ENCODE results near the gene SLC16A7. TPM values are rescaled to one million over a fixed set of nuclear protein-coding genes. Genes with fewer than 3 reads are reported as not detected.

Gene SLC16A7
- total RNA-seq, 6 donors from 2014 or later, result 5.3 to 35.6 (median 22.5) TPM

GRCh38 chr12:59660921-59661597, 65.2 kb downstream of the SLC16A7 start:
- Histone ChIP-seq H3K4me3 (no peak overlapping the region), H3K9me3 (no peaks in the 10 kb centered on the region), H3K27me3 (no peaks in the 10 kb centered on the region), H3K4me1 (no peaks in the 10 kb centered on the region), H3K27ac (no peak overlapping the region), H3K36me3 (peaks cover 0 to 3% (median 0%) of the 10 kb centered on the region in 4 donors)
- DNase-seq (no peak), ATAC-seq (ENCODE audit: low FRiP score in 2 of 2) (no peak)
- TF ChIP-seq POLR2A (IDR thresholded peaks at IDR 0.05) (no peak), CTCF (IDR thresholded peaks at IDR 0.05) (no peak), EP300 (IDR thresholded peaks at IDR 0.05) (no peak), POLR2AphosphoS5 (IDR thresholded peaks at IDR 0.05) (no peak)
- 96 to 100% methylated on average over 2 of the region's 2 CpGs for WGBS, 2 donors

DNA sequence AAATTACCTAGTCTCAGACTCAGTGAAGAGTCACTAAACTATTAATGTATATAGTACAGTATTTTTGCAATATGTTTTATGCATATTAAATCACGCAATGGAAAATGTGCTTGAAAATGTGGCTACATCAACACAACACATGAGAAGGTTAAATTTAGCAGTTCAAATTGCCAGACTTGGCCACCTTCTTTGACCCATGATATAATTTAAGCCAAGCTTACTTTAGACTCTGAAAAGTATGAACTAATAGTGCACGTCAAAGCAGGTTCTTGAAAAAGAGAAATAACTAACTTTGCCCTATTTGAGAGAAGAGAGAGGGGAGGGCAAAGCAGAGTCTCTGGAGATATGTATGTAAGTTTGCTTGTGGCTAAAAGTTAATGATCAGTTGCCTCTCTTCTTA, 68.7 kb downstream of the SLC16A7 start:
- 87 to 98% methylated on average over 2 of the region's 2 CpGs for WGBS, 2 donors
- no peak for DNase-seq
- H3K27me3 ChIP-seq, result no peaks in the 10 kb centered on the region
- no peak overlapping the region for H3K4me3 ChIP-seq
- no peaks in the 10 kb centered on the region for H3K4me1 ChIP-seq
- TF ChIP-seq POLR2A (IDR thresholded peaks at IDR 0.05) (no peak), EP300 (IDR thresholded peaks at IDR 0.05) (no peak), CTCF (IDR thresholded peaks at IDR 0.05) (no peak), POLR2AphosphoS5 (IDR thresholded peaks at IDR 0.05) (no peak)
- no peaks in the 10 kb centered on the region for H3K36me3 ChIP-seq
- peaks cover 0 to 7% (median 3%) of the 10 kb centered on the region in 4 donors for H3K9me3 ChIP-seq
- no peak overlapping the region for H3K27ac ChIP-seq
- no peak for ATAC-seq (ENCODE audit: low FRiP score in 2 of 2)

DNA sequence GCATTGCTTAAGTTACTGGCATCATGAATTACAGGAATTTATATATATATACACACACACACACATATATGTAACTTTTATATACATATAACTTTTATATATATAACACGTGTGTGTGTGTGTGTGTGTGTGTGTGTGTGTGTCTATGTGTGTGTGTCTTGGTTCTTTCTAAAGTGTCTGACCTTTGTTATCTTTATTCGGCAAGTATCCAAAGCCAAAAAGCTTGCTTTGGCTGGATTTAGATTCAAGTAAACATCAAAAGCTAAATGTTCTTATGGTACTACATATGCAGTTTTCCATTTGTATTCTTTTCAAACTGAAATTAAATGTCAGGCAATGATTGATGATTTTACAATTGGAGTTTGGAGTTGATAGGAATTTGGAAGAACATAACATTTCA, 69.9 kb downstream of the SLC16A7 start:
- DNase-seq (no peak), ATAC-seq (ENCODE audit: low FRiP score in 2 of 2) (no peak)
- no peaks in the 10 kb centered on the region for H3K4me1 ChIP-seq
- 70 to 77% methylated on average over 2 of the region's 2 CpGs for WGBS, 2 donors
- H3K4me3 ChIP-seq, result no peak overlapping the region
- no peaks in the 10 kb centered on the region for H3K36me3 ChIP-seq
- H3K27me3 ChIP-seq, result no peaks in the 10 kb centered on the region
- H3K27ac ChIP-seq, result no peak overlapping the region
- H3K9me3 ChIP-seq, result peaks cover 0 to 7% (median 3%) of the 10 kb centered on the region in 4 donors
- no peak for TF ChIP-seq POLR2A (IDR thresholded peaks at IDR 0.05)

GRCh38 chr12:59668674-59669073, 72.8 kb downstream of the SLC16A7 start:
- TF ChIP-seq CTCF (IDR thresholded peaks at IDR 0.05), result no peak
- TF ChIP-seq EP300 (IDR thresholded peaks at IDR 0.05), result no peak
- TF ChIP-seq POLR2AphosphoS5 (IDR thresholded peaks at IDR 0.05), result no peak
- TF ChIP-seq POLR2A (IDR thresholded peaks at IDR 0.05), result no peak
- H3K4me1 ChIP-seq, result no peaks in the 10 kb centered on the region
- no peaks in the 10 kb centered on the region for H3K36me3 ChIP-seq
- no peak for ATAC-seq (ENCODE audit: low FRiP score in 2 of 2)
- DNase-seq, result no peak
- WGBS, 2 donors, result 83 to 86% methylated on average over 2 of the region's 2 CpGs
- H3K27ac ChIP-seq, result no peak overlapping the region
- H3K9me3 ChIP-seq, result peaks cover 0 to 7% (median 3%) of the 10 kb centered on the region in 4 donors
- H3K27me3 ChIP-seq, result no peaks in the 10 kb centered on the region
- no peak overlapping the region for H3K4me3 ChIP-seq

DNA sequence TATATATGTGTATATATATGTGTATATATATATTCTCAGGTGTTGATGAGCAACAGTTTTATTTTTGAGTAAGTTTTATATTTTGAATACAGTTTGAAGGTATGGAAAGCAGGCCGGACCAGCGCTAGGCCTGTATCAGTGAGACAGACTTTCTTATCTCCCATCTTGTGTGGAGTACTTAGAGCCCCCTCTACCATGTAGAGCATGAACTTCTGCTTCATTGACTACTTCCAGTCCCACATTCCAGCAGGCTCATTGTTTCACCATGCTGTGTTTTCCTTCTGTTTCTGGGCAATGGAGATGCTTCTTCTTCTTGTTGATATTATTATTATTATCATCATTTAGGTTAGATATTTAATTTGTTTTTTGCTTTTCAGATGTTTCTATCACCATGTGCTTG, 76.4 kb downstream of the SLC16A7 start:
- no peaks in the 10 kb centered on the region for H3K27me3 ChIP-seq
- no peak overlapping the region for H3K4me3 ChIP-seq
- no peaks in the 10 kb centered on the region for H3K4me1 ChIP-seq
- no peak for DNase-seq
- H3K27ac ChIP-seq, result no peak overlapping the region
- peaks cover 0 to 7% (median 3%) of the 10 kb centered on the region in 4 donors for H3K9me3 ChIP-seq
- TF ChIP-seq POLR2AphosphoS5 (IDR thresholded peaks at IDR 0.05) (no peak), CTCF (IDR thresholded peaks at IDR 0.05) (no peak), POLR2A (IDR thresholded peaks at IDR 0.05) (no peak), EP300 (IDR thresholded peaks at IDR 0.05) (no peak)
- 97 to 98% methylated on average over 2 of the region's 2 CpGs for WGBS, 2 donors
- no peak for ATAC-seq (ENCODE audit: low FRiP score in 2 of 2)
- no peaks in the 10 kb centered on the region for H3K36me3 ChIP-seq

All from upper lobe of left lung (tissue), 6 donors.